ENCODE measurements around the gene TFPI.

- TF ChIP-seq POLR2A (IDR thresholded peaks at IDR 0.05): no peak
- TF ChIP-seq, protein P1, sequence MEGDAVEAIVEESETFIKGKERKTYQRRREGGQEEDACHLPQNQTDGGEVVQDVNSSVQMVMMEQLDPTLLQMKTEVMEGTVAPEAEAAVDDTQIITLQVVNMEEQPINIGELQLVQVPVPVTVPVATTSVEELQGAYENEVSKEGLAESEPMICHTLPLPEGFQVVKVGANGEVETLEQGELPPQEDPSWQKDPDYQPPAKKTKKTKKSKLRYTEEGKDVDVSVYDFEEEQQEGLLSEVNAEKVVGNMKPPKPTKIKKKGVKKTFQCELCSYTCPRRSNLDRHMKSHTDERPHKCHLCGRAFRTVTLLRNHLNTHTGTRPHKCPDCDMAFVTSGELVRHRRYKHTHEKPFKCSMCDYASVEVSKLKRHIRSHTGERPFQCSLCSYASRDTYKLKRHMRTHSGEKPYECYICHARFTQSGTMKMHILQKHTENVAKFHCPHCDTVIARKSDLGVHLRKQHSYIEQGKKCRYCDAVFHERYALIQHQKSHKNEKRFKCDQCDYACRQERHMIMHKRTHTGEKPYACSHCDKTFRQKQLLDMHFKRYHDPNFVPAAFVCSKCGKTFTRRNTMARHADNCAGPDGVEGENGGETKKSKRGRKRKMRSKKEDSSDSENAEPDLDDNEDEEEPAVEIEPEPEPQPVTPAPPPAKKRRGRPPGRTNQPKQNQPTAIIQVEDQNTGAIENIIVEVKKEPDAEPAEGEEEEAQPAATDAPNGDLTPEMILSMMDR (IDR thresholded peaks at IDR 0.05): no peak
Observed at GRCh38 chr2:187442778-187443177, 111.5 kb downstream of the TFPI start.

Data from heart left ventricle (tissue), 13 donors.